NCI-H748 (cell line): ENCODE data around the gene CDCP2.
"Not testable (repeated sequence)": the region's sequence is repeated elsewhere in the genome, so short reads cannot be mapped to it uniquely, and the experiment has no call there.

Experiments used
- DNase-seq: peaks from one replicate; lab custom pipeline; 2025; ENCODE audit not compliant: unreplicated experiment; lab: John Stamatoyannopoulos, UW

The CDCP2 gene

GRCh38 chr1:54094730-54095105, 58.1 kb downstream of the CDCP2 start:
- DNase-seq = not testable (repeated sequence)

- no peak for DNase-seq
These were observed 58.6 kb downstream of the CDCP2 start for GRCh38 chr1:54094001-54094729.

GRCh38 chr1:54091666-54092065, 61.1 kb downstream of the CDCP2 start:
- no peak for DNase-seq

GRCh38 chr1:54088385-54088784, 64.4 kb downstream of the CDCP2 start:
- no peak for DNase-seq

- DNase-seq = no peak
These were observed 66.0 kb downstream of the CDCP2 start for GRCh38 chr1:54086754-54087153.

- DNase-seq = no peak
These were observed 68.0 kb downstream of the CDCP2 start for GRCh38 chr1:54084794-54085193.
